Activated T-helper 17 cell treated with anti-CD3 and anti-CD28 coated beads, Interleukin-2, amount 50 U/mL, for 72 hours (primary cell): Measurements from ENCODE around the gene PSMB1. TPM values are rescaled to one million over a fixed set of nuclear protein-coding genes. Genes with fewer than 3 reads are reported as not detected.
A peak's percentile ranks its signal among the peaks of the same experiment; 100 is the strongest.
"Not testable (repeated sequence)": the region's sequence is repeated elsewhere in the genome, so short reads cannot be mapped to it uniquely, and the experiment has no call there.

Source experiments
- ATAC-seq: fragments of 150-1000 bp; cut with Tn5 transposase; replicated peaks from 2 replicates; pipeline ENCODE4 v1.10.0; 2021; ENCODE audit warnings: mild to moderate bottlenecking, moderate library complexity
- H3K27ac Mint-ChIP-seq: one replicate; pipeline ENCODE4 v1.8.0; 2022; ENCODE audit warnings: mixed read lengths
- H3K27me3 Mint-ChIP-seq: one replicate; pipeline ENCODE4 v1.8.0; 2022; ENCODE audit warnings: mixed read lengths
- H3K36me3 Mint-ChIP-seq: one replicate; pipeline ENCODE4 v1.8.0; 2022; ENCODE audit warnings: low read depth, mild to moderate bottlenecking, mixed read lengths
- H3K4me1 Mint-ChIP-seq: one replicate; pipeline ENCODE4 v1.8.0; 2022; ENCODE audit warnings: mixed read lengths
- H3K4me3 Mint-ChIP-seq: one replicate; pipeline ENCODE4 v1.8.0; 2022; ENCODE audit warnings: mild to moderate bottlenecking, mixed read lengths
- H3K9me3 Mint-ChIP-seq: one replicate; pipeline ENCODE4 v1.8.0; 2022; ENCODE audit warnings: mixed read lengths
- total RNA-seq, 2 donors: library from RNA; stranded (reverse); gene quantifications; one replicate each; pipeline ENCODE4 v1.2.3, GENCODE V29; 2022

Gene PSMB1
- total RNA-seq, 2 donors from 2014 or later, result 183 to 201 TPM

DNA sequence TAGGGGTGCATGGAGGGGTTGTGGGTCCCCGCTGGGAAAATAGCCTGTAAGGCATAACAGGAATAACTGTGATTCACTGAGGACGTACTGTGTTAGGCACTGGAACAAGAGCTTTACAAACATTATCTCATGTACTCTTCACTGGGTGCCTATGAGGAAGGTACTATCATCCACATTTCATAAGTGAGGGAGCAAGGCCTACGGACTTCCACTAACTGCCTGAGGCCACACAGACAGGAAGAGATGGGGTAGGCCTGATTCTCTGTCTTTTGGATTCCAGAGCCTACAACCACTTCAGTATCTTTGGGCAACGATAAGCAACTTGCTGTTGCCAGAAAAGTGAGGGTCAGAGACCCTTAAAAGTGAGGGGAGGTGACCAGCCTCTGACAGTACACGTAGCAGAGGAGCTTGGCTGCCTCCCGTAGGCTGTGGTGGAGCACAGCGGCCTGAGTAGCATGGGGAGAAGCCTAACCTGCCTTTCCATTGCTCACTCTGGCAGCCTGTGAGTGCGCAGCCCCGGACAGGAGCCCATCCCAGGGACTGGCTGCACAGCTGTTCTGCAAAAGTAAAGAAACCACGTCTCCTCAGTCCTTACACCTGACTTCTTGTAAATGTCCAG, 30.4 kb downstream of the PSMB1 start:
- no peaks in the 10 kb centered on the region for H3K4me1 Mint-ChIP-seq
- no peak for ATAC-seq
- H3K9me3 Mint-ChIP-seq, result no peaks in the 10 kb centered on the region
- no peak overlapping the region for H3K27ac Mint-ChIP-seq
- no peak overlapping the region for H3K4me3 Mint-ChIP-seq
- H3K27me3 Mint-ChIP-seq, result peaks cover 38% of the 10 kb centered on the region
- no peaks in the 10 kb centered on the region for H3K36me3 Mint-ChIP-seq

- Mint-ChIP-seq H3K36me3 (no peaks in the 10 kb centered on the region), H3K4me1 (no peaks in the 10 kb centered on the region), H3K9me3 (no peaks in the 10 kb centered on the region), H3K4me3 (peak overlapping the region; percentile 18), H3K27ac (no peak overlapping the region), H3K27me3 (peaks cover 42% of the 10 kb centered on the region)
- peak; percentile 89 for ATAC-seq
Measured at GRCh38 chr6:170516783-170517616, 36.1 kb downstream of the PSMB1 start.

GRCh38 chr6:170514908-170515307, 38.2 kb downstream of the PSMB1 start:
- Mint-ChIP-seq H3K9me3 (no peaks in the 10 kb centered on the region), H3K36me3 (no peaks in the 10 kb centered on the region), H3K27me3 (peaks cover 38% of the 10 kb centered on the region), H3K4me1 (no peaks in the 10 kb centered on the region), H3K27ac (no peak overlapping the region), H3K4me3 (no peak overlapping the region)
- ATAC-seq, result no peak

GRCh38 chr6:170512249-170512648, 40.9 kb downstream of the PSMB1 start:
- H3K4me1 Mint-ChIP-seq, result no peaks in the 10 kb centered on the region
- no peak overlapping the region for H3K27ac Mint-ChIP-seq
- peaks cover 19% of the 10 kb centered on the region for H3K27me3 Mint-ChIP-seq

DNA sequence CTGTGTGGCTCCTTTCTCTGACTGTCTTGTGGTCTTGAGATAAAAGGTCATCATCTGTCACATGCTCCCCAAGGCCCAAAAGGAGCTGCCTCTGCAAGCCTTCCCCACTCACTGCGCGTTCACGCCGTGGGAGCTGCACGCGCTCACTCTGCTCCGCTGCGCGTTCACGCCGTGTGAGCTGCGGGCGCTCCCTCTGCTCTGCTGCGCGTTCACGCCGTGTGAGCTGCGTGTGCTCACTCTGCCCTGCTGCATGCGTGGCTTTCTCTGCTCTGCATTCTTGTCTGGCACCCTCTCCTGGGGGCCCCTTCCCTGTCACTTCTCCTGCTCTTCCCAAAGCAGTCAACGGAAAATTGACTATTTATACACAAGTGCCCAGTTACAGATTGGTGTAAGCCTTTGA, 42.5 kb downstream of the PSMB1 start:
- Mint-ChIP-seq H3K4me3 (no peak overlapping the region), H3K27ac (no peak overlapping the region), H3K36me3 (no peaks in the 10 kb centered on the region), H3K9me3 (no peaks in the 10 kb centered on the region), H3K4me1 (no peaks in the 10 kb centered on the region), H3K27me3 (peaks cover 24% of the 10 kb centered on the region)
- ATAC-seq, result no peak

More at GRCh38 chr6:170512249-170512648, 40.9 kb downstream of the PSMB1 start:
- ATAC-seq, result no peak
- H3K36me3 Mint-ChIP-seq, result no peaks in the 10 kb centered on the region
- H3K9me3 Mint-ChIP-seq, result no peaks in the 10 kb centered on the region
- no peak overlapping the region for H3K4me3 Mint-ChIP-seq

GRCh38 chr6:170509723-170510018, 43.4 kb downstream of the PSMB1 start:
- H3K9me3 Mint-ChIP-seq, result no peaks in the 10 kb centered on the region

GRCh38 chr6:170508892-170509722, 44.0 kb downstream of the PSMB1 start:
- ATAC-seq, H3K4me1 Mint-ChIP-seq, H3K9me3 Mint-ChIP-seq, H3K27ac Mint-ChIP-seq, H3K4me3 Mint-ChIP-seq, H3K36me3 Mint-ChIP-seq: not testable (repeated sequence)
- H3K27me3 Mint-ChIP-seq, result peaks cover 26% of the 10 kb centered on the region

More at GRCh38 chr6:170509723-170510018, 43.4 kb downstream of the PSMB1 start:
- no peak overlapping the region for H3K27ac Mint-ChIP-seq
- H3K27me3 Mint-ChIP-seq, result peaks cover 26% of the 10 kb centered on the region
- no peak overlapping the region for H3K4me3 Mint-ChIP-seq
- no peaks in the 10 kb centered on the region for H3K36me3 Mint-ChIP-seq
- ATAC-seq, result no peak
- H3K4me1 Mint-ChIP-seq, result no peaks in the 10 kb centered on the region

DNA sequence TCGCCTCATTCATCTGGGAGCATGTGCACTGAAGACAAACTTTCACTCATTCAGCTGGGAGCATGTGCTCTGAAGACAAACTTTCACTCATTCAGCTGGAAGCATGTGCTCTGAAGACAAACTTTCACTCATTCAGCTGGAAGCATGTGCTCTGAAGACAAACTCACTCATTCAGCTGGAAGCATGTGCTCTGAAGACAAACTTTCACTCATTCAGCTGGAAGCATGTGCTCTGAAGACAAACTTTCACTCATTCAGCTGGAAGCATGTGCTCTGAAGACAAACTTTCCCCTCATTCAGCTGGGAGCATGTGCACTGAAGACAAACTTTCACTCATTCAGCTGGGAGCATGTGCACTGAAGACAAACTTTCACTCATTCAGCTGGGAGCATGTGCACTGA, 44.8 kb downstream of the PSMB1 start:
- H3K27me3 Mint-ChIP-seq, result peaks cover 32% of the 10 kb centered on the region

DNA sequence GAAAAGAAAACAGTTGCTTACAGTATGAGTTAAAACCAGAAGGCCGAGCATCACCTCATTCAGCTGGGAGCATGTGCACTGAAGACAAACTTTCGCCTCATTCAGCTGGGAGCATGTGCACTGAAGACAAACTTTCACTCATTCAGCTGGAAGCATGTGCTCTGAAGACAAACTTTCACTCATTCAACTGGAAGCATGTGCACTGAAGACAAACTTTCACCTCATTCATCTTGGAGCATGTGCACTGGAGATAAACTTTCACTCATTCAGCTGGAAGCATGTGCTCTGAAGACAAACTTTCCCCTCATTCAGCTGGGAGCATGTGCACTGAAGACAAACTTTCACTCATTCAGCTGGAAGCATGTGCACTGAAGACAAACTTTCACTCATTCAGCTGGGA, 45.4 kb downstream of the PSMB1 start:
- H3K27me3 Mint-ChIP-seq, result peaks cover 34% of the 10 kb centered on the region
- not testable (repeated sequence) for H3K4me1 Mint-ChIP-seq, H3K9me3 Mint-ChIP-seq, H3K36me3 Mint-ChIP-seq, ATAC-seq, H3K27ac Mint-ChIP-seq, H3K4me3 Mint-ChIP-seq

More for the DNA sequence above, 44.8 kb downstream of the PSMB1 start:
- H3K4me1 Mint-ChIP-seq, H3K27ac Mint-ChIP-seq, H3K9me3 Mint-ChIP-seq, ATAC-seq, H3K4me3 Mint-ChIP-seq, H3K36me3 Mint-ChIP-seq: not testable (repeated sequence)

DNA sequence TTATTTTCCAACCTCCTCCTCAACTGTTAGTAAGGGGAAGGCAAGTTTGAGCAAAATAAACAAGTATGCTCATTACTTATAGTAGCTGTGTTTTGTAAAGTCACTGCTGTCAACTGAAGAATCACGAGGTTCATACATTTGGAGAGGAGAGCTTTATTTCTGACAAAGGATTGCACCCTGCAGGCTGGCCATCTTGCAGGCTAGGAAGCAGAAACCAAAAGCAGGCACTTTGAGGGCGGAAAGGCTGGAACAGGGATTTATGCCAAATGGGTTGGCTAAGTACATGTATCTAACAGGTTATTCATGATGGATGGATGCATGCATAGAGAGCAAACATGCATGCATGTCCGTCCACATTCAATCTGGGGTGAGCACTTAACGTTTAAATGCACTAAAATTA, 46.7 kb downstream of the PSMB1 start:
- Mint-ChIP-seq H3K27me3 (peaks cover 33% of the 10 kb centered on the region), H3K27ac (no peak overlapping the region), H3K4me1 (no peaks in the 10 kb centered on the region), H3K9me3 (peaks cover 4% of the 10 kb centered on the region), H3K36me3 (no peaks in the 10 kb centered on the region), H3K4me3 (no peak overlapping the region)
- ATAC-seq, result no peak

DNA sequence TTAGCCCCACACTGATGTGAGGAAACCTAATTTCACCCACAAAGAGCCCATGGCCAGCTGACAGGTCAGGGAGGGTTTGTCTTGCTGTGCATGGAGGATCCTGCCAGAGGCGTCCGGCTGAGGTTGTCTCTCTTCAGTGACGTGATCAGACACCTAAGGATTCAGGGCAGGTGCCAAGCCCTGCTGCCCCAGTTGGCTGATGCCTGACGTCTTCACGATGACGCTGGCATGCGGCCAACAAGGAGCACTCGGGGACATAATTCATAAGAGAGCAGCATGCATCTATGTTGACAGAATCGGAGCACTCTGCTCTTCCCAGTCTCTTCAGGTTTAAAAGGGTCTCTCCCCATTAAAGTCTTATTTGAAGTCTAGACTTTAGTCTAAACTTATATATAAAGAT, 47.8 kb downstream of the PSMB1 start:
- H3K9me3 Mint-ChIP-seq, result peaks cover 4% of the 10 kb centered on the region
- no peak for ATAC-seq
- peaks cover 39% of the 10 kb centered on the region for H3K27me3 Mint-ChIP-seq
- no peaks in the 10 kb centered on the region for H3K4me1 Mint-ChIP-seq
- H3K27ac Mint-ChIP-seq, result no peak overlapping the region
- H3K4me3 Mint-ChIP-seq, result no peak overlapping the region
- no peaks in the 10 kb centered on the region for H3K36me3 Mint-ChIP-seq

DNA sequence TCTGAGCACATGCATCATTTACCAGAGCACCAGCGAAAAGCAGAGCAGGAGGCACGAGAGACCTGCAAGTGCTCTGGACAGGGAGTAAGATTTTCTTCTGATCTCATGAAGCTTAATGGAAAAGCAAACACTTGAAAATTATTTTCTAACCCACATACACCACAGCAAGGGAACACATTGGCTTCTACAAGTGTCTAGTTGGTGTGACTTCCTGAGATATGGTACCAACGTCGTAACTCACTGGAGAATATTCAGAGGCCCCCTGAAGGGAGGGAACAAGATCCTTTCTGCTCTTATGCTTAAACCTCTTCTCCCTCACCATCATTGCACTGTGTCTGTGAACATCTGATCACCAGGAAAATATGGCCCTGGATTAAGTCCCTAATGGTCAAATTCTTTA, 48.6 kb downstream of the PSMB1 start:
- H3K27me3 Mint-ChIP-seq, result peaks cover 44% of the 10 kb centered on the region

GRCh38 chr6:170503414-170503761, 49.7 kb downstream of the PSMB1 start:
- Mint-ChIP-seq H3K36me3 (no peaks in the 10 kb centered on the region), H3K27ac (no peak overlapping the region), H3K4me1 (no peaks in the 10 kb centered on the region), H3K27me3 (peaks cover 46% of the 10 kb centered on the region), H3K4me3 (no peak overlapping the region), H3K9me3 (peaks cover 4% of the 10 kb centered on the region)
- ATAC-seq, result no peak

More for the DNA sequence above, 48.6 kb downstream of the PSMB1 start:
- H3K4me1 Mint-ChIP-seq, result no peaks in the 10 kb centered on the region
- peaks cover 4% of the 10 kb centered on the region for H3K9me3 Mint-ChIP-seq
- no peak overlapping the region for H3K4me3 Mint-ChIP-seq
- ATAC-seq, result no peak
- no peak overlapping the region for H3K27ac Mint-ChIP-seq
- H3K36me3 Mint-ChIP-seq, result no peaks in the 10 kb centered on the region

- not testable (repeated sequence) for H3K9me3 Mint-ChIP-seq, H3K4me3 Mint-ChIP-seq, H3K36me3 Mint-ChIP-seq, ATAC-seq, H3K27ac Mint-ChIP-seq, H3K4me1 Mint-ChIP-seq
- H3K27me3 Mint-ChIP-seq, result peaks cover 46% of the 10 kb centered on the region
Measured at GRCh38 chr6:170502733-170503413, 50.2 kb downstream of the PSMB1 start.
